Gastrocnemius medialis (tissue), 4 donors: ENCODE measurements around the gene ILDR1.

Experiments
- POLR2A ChIP-seq, 2 donors: fragments of 450-650 bp; IDR thresholded peaks; one replicate each; pipeline ENCODE4 v1.6.1; 2017; ENCODE audit warnings: antibody characterized with exemption in 2 of 2, mild to moderate bottlenecking in 2 of 2, moderate library complexity in 2 of 2
- TF ChIP-seq, protein P1 (sequence below), 5 experiments: fragments of 450-650 bp in 3 of 5; fragments of 200-600 bp in 2 of 5; sonication (generic) in 2 of 5; IDR thresholded peaks in 4 of 5; conservative IDR thresholded peaks in 1 of 5; 1 replicate in 4 of 5; 2 replicates in 1 of 5; pipeline ENCODE4 v1.5.1; 2016 to 2019; ENCODE audit warnings: antibody characterized with exemption in 5 of 5, mild to moderate bottlenecking in 3 of 5, moderate library complexity in 3 of 5

DNA sequence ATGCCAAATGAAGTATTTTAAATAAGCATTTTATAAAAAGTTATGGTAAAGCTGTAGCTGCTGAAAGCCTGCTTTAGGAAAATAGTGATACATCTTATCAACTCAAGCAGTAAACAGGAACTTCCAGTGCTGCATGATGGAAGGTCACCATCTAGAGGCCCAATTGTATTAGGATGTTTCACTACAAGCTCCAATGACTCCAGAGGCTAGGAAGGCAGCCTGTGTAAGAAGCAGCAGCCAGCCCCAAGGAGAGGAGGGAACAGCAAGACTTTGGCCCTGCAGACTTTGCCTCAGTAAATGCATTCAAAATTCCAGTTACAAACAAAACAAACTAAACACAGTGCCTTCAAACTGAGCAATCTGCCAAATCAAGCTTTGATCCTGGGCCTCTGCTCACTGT, 32.1 kb downstream of the ILDR1 start:
- TF ChIP-seq, protein P1, sequence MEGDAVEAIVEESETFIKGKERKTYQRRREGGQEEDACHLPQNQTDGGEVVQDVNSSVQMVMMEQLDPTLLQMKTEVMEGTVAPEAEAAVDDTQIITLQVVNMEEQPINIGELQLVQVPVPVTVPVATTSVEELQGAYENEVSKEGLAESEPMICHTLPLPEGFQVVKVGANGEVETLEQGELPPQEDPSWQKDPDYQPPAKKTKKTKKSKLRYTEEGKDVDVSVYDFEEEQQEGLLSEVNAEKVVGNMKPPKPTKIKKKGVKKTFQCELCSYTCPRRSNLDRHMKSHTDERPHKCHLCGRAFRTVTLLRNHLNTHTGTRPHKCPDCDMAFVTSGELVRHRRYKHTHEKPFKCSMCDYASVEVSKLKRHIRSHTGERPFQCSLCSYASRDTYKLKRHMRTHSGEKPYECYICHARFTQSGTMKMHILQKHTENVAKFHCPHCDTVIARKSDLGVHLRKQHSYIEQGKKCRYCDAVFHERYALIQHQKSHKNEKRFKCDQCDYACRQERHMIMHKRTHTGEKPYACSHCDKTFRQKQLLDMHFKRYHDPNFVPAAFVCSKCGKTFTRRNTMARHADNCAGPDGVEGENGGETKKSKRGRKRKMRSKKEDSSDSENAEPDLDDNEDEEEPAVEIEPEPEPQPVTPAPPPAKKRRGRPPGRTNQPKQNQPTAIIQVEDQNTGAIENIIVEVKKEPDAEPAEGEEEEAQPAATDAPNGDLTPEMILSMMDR (IDR thresholded peaks at IDR 0.05 in 4 of 5, conservative IDR thresholded peaks at IDR 0.05 in 1 of 5) = no peak
- TF ChIP-seq POLR2A (IDR thresholded peaks at IDR 0.05) = no peak
